Left hindlimb (tissue), 1 donor: Measurements from ENCODE around the gene CADPS.

Experiments
- DNase-seq: peaks from one replicate; pipeline ENCODE4 v3.0.0-alpha.2; 2018

The CADPS gene

GRCh38 chr3:62624185-62624584 is 251.0 kb downstream of the CADPS start:
- no peak for DNase-seq

GRCh38 chr3:62622553-62623174 is 252.6 kb downstream of the CADPS start:
- DNase-seq = no peak

GRCh38 chr3:62621925-62622324 is 253.3 kb downstream of the CADPS start:
- DNase-seq = no peak

GRCh38 chr3:62621176-62621575 is 254.0 kb downstream of the CADPS start:
- no peak for DNase-seq

GRCh38 chr3:62615258-62615849 is 259.9 kb downstream of the CADPS start:
- no peak for DNase-seq

GRCh38 chr3:62614527-62614926 is 260.7 kb downstream of the CADPS start:
- DNase-seq = no peak

GRCh38 chr3:62611541-62612240 is 263.5 kb downstream of the CADPS start:
- DNase-seq = no peak

GRCh38 chr3:62607287-62608029 is 267.8 kb downstream of the CADPS start:
- DNase-seq = no peak

- no peak for DNase-seq
Measured at GRCh38 chr3:62605413-62606068, 269.7 kb downstream of the CADPS start.

GRCh38 chr3:62604751-62605351 is 270.4 kb downstream of the CADPS start:
- no peak for DNase-seq

- DNase-seq = no peak
Measured at GRCh38 chr3:62604298-62604697, 270.9 kb downstream of the CADPS start.

GRCh38 chr3:62602987-62603386 is 272.2 kb downstream of the CADPS start:
- DNase-seq = no peak

GRCh38 chr3:62602129-62602770 is 273.0 kb downstream of the CADPS start:
- no peak for DNase-seq

- no peak for DNase-seq
Measured at GRCh38 chr3:62601238-62602070, 273.8 kb downstream of the CADPS start.

- DNase-seq = no peak
Measured at GRCh38 chr3:62600033-62600432, 275.2 kb downstream of the CADPS start.

GRCh38 chr3:62597491-62597890 is 277.7 kb downstream of the CADPS start:
- no peak for DNase-seq

GRCh38 chr3:62592408-62592807 is 282.8 kb downstream of the CADPS start:
- DNase-seq = no peak

GRCh38 chr3:62589078-62589477 is 286.1 kb downstream of the CADPS start:
- no peak for DNase-seq

GRCh38 chr3:62587579-62588031 is 287.6 kb downstream of the CADPS start:
- no peak for DNase-seq

- no peak for DNase-seq
Measured at GRCh38 chr3:62587169-62587568, 288.0 kb downstream of the CADPS start.

GRCh38 chr3:62586356-62586755 is 288.9 kb downstream of the CADPS start:
- no peak for DNase-seq
